Measurements from ENCODE around the gene GLDC. TPM values are rescaled to one million over a fixed set of nuclear protein-coding genes. Genes with fewer than 3 reads are reported as not detected.
A peak's percentile ranks its signal among the peaks of the same experiment; 100 is the strongest.

The GLDC gene
- total RNA-seq, 4 donors from 2014 or later: 0.42 to 6.4 (median 4.7) TPM; not detected in 1

- WGBS, 2 donors: 82 to 90% methylated on average over 3 of the region's 3 CpGs
- intact Hi-C loops (cut with DNase I; ENCODE audit: low total_unique reads): no loop called here
- DNase-seq (ENCODE audit: low spot score in 2 of 2): peak in 1 of 2 donors; percentile 36
- TF ChIP-seq POLR2A (IDR thresholded peaks at IDR 0.05) (no peak), CTCF (IDR thresholded peaks at IDR 0.05) (no peak)
- H3K4me3 ChIP-seq (ENCODE audit: low read depth, poor library complexity, severe bottlenecking): no peak overlapping the region
These were observed 12.2 kb downstream of the GLDC start for GRCh38 chr9:6633378-6633777.

GRCh38 chr9:6632516-6633183 is 12.9 kb downstream of the GLDC start:
- no peak overlapping the region for H3K4me3 ChIP-seq (ENCODE audit: low read depth, poor library complexity, severe bottlenecking)
- 72 to 74% methylated on average over 19 of the region's 19 CpGs for WGBS, 2 donors
- intact Hi-C loops (cut with DNase I; ENCODE audit: low total_unique reads): no loop called here
- TF ChIP-seq CTCF (IDR thresholded peaks at IDR 0.05) (no peak), POLR2A (IDR thresholded peaks at IDR 0.05) (no peak)
- DNase-seq (ENCODE audit: low spot score in 2 of 2): peak in 1 of 2 donors; percentile 56

GRCh38 chr9:6631207-6631512 is 14.4 kb downstream of the GLDC start:
- WGBS, 2 donors: 86 to 87% methylated on average over 4 of the region's 4 CpGs

GRCh38 chr9:6630502-6631206 is 14.9 kb downstream of the GLDC start:
- DNase-seq (ENCODE audit: low spot score in 2 of 2): peak in 1 of 2 donors; percentile 39
- TF ChIP-seq POLR2A (IDR thresholded peaks at IDR 0.05): no peak
- no peak for TF ChIP-seq CTCF (IDR thresholded peaks at IDR 0.05)
- intact Hi-C loops (cut with DNase I; ENCODE audit: low total_unique reads): no loop called here
- WGBS, 2 donors: 86 to 90% methylated on average over 11 of the region's 11 CpGs
- no peak overlapping the region for H3K4me3 ChIP-seq (ENCODE audit: low read depth, poor library complexity, severe bottlenecking)

More at GRCh38 chr9:6631207-6631512, 14.4 kb downstream of the GLDC start:
- TF ChIP-seq POLR2A (IDR thresholded peaks at IDR 0.05) (no peak), CTCF (IDR thresholded peaks at IDR 0.05) (no peak)
- H3K4me3 ChIP-seq (ENCODE audit: low read depth, poor library complexity, severe bottlenecking): no peak overlapping the region
- peak in 1 of 2 donors; percentile 3 for DNase-seq (ENCODE audit: low spot score in 2 of 2)
- intact Hi-C loops (cut with DNase I; ENCODE audit: low total_unique reads): no loop called here

GRCh38 chr9:6628704-6629103 is 16.8 kb downstream of the GLDC start:
- TF ChIP-seq CTCF (IDR thresholded peaks at IDR 0.05) (no peak), POLR2A (IDR thresholded peaks at IDR 0.05) (no peak)
- intact Hi-C loops (cut with DNase I; ENCODE audit: low total_unique reads): no loop called here
- 43 to 53% methylated on average over 2 of the region's 2 CpGs for WGBS, 2 donors
- H3K4me3 ChIP-seq (ENCODE audit: low read depth, poor library complexity, severe bottlenecking): no peak overlapping the region
- no peak for DNase-seq (ENCODE audit: low spot score in 2 of 2)

Measured in lower leg skin (tissue), 4 donors.